ENCODE results near the gene CHCHD3.

The CHCHD3 gene

GRCh38 chr7:132751244-132751647 is 330.6 kb downstream of the CHCHD3 start:
- TF ChIP-seq CTCF (conservative IDR thresholded peaks at IDR 0.05; ENCODE audit: low read depth, low read length) = no peak
- Histone ChIP-seq H3K4me1 (ENCODE audit: low read depth, poor library complexity, severe bottlenecking) (no peaks in the 10 kb centered on the region), H3K79me2 (ENCODE audit: insufficient read depth, low read depth) (no peaks in the 10 kb centered on the region)

GRCh38 chr7:132750530-132751217 is 331.2 kb downstream of the CHCHD3 start:
- H3K79me2 ChIP-seq (ENCODE audit: insufficient read depth, low read depth) = no peaks in the 10 kb centered on the region
- no peak overlapping the region for H3K4me3 ChIP-seq (IDR thresholded peaks at IDR 0.05; ENCODE audit: insufficient read depth, low read depth, low read length)

More at GRCh38 chr7:132751244-132751647, 330.6 kb downstream of the CHCHD3 start:
- no peaks in the 10 kb centered on the region for H3K36me3 ChIP-seq (ENCODE audit: insufficient read depth)
- no peak overlapping the region for H2AFZ ChIP-seq (ENCODE audit: low read depth)
- no peak overlapping the region for H3K4me3 ChIP-seq (IDR thresholded peaks at IDR 0.05; ENCODE audit: insufficient read depth, low read depth, low read length)
- H4K20me1 ChIP-seq (ENCODE audit: insufficient read depth) = no peaks in the 10 kb centered on the region
- no peak overlapping the region for H3K4me2 ChIP-seq
- H3K9ac ChIP-seq = no peak overlapping the region
- no peak overlapping the region for H3K27ac ChIP-seq
- H3K27me3 ChIP-seq (ENCODE audit: insufficient read depth, low read depth) = no peaks in the 10 kb centered on the region

GRCh38 chr7:132750096-132750495 is 331.8 kb downstream of the CHCHD3 start:
- Histone ChIP-seq H3K4me1 (ENCODE audit: low read depth, poor library complexity, severe bottlenecking) (no peaks in the 10 kb centered on the region), H3K4me3 (IDR thresholded peaks at IDR 0.05; ENCODE audit: insufficient read depth, low read depth, low read length) (no peak overlapping the region), H3K9ac (no peak overlapping the region), H3K27ac (no peak overlapping the region), H4K20me1 (ENCODE audit: insufficient read depth) (no peaks in the 10 kb centered on the region), H3K27me3 (ENCODE audit: insufficient read depth, low read depth) (no peaks in the 10 kb centered on the region), H2AFZ (ENCODE audit: low read depth) (no peak overlapping the region), H3K4me2 (no peak overlapping the region), H3K36me3 (ENCODE audit: insufficient read depth) (no peaks in the 10 kb centered on the region), H3K79me2 (ENCODE audit: insufficient read depth, low read depth) (no peaks in the 10 kb centered on the region)
- no peak for TF ChIP-seq CTCF (conservative IDR thresholded peaks at IDR 0.05; ENCODE audit: low read depth, low read length)

More at GRCh38 chr7:132750530-132751217, 331.2 kb downstream of the CHCHD3 start:
- Histone ChIP-seq H2AFZ (ENCODE audit: low read depth) (no peak overlapping the region), H3K27ac (no peak overlapping the region), H3K36me3 (ENCODE audit: insufficient read depth) (no peaks in the 10 kb centered on the region), H3K27me3 (ENCODE audit: insufficient read depth, low read depth) (no peaks in the 10 kb centered on the region), H3K9ac (no peak overlapping the region), H4K20me1 (ENCODE audit: insufficient read depth) (no peaks in the 10 kb centered on the region), H3K4me2 (no peak overlapping the region), H3K4me1 (ENCODE audit: low read depth, poor library complexity, severe bottlenecking) (no peaks in the 10 kb centered on the region)
- no peak for TF ChIP-seq CTCF (conservative IDR thresholded peaks at IDR 0.05; ENCODE audit: low read depth, low read length)

GRCh38 chr7:132745510-132745909 is 336.4 kb downstream of the CHCHD3 start:
- H3K4me1 ChIP-seq (ENCODE audit: low read depth, poor library complexity, severe bottlenecking) = no peaks in the 10 kb centered on the region
- no peaks in the 10 kb centered on the region for H3K36me3 ChIP-seq (ENCODE audit: insufficient read depth)
- H3K4me3 ChIP-seq (IDR thresholded peaks at IDR 0.05; ENCODE audit: insufficient read depth, low read depth, low read length) = no peak overlapping the region
- no peak overlapping the region for H3K9ac ChIP-seq
- no peak overlapping the region for H3K4me2 ChIP-seq
- no peaks in the 10 kb centered on the region for H3K27me3 ChIP-seq (ENCODE audit: insufficient read depth, low read depth)
- no peak for TF ChIP-seq CTCF (conservative IDR thresholded peaks at IDR 0.05; ENCODE audit: low read depth, low read length)
- H3K27ac ChIP-seq = no peak overlapping the region
- no peaks in the 10 kb centered on the region for H3K79me2 ChIP-seq (ENCODE audit: insufficient read depth, low read depth)
- no peak overlapping the region for H2AFZ ChIP-seq (ENCODE audit: low read depth)
- H4K20me1 ChIP-seq (ENCODE audit: insufficient read depth) = no peaks in the 10 kb centered on the region
